ENCODE measurements around the gene SOS1.
"Not testable (repeated sequence)": the region's sequence is repeated elsewhere in the genome, so short reads cannot be mapped to it uniquely, and the experiment has no call there.

SOS1 gene

GRCh38 chr2:39099310-39099869 is 21.5 kb downstream of the SOS1 start:
- DNase-seq = no peak

- DNase-seq = no peak
Measured at GRCh38 chr2:39095624-39096023, 25.2 kb downstream of the SOS1 start.

- DNase-seq = no peak
Measured at GRCh38 chr2:39094717-39095363, 26.0 kb downstream of the SOS1 start.

- DNase-seq = no peak
Measured at GRCh38 chr2:39093218-39093898, 27.5 kb downstream of the SOS1 start.

DNA sequence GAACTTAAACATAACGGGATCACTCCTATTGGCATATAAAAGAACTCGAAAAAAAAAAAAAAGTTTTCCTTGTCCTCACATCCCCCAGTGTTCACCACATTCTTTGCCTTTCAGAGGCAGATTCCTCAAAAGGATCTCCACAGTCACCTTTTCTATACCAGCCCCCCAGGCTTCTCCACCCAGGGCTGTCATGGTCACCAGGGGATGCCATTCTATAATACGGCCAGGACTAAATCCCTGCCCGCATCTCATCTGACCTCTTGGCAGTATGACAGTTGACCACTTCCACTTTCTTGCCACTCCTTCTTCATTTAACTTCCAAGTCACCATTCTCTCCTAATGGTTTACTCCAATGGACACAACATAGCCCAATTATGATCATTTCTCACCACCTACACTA is 29.3 kb downstream of the SOS1 start:
- no peak for DNase-seq

DNA sequence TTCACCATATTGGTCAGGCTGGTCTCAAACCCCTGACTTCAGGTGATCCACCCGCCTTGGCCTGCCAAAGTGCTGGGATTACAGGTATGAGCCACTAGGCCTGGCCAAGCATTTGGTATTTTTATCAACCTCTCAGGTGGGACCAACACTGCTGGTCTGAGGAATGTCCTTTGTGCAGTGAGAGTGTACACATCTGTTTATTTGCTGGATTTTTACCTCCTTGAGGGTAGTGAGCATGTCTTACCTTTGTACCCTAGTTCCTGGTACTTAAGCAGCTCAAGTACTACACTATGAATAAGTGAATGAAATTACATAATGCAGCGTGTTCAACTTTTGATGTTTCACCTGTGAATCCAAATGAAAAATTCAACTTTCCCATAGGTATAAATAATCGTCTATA is 29.8 kb downstream of the SOS1 start:
- no peak for DNase-seq

DNA sequence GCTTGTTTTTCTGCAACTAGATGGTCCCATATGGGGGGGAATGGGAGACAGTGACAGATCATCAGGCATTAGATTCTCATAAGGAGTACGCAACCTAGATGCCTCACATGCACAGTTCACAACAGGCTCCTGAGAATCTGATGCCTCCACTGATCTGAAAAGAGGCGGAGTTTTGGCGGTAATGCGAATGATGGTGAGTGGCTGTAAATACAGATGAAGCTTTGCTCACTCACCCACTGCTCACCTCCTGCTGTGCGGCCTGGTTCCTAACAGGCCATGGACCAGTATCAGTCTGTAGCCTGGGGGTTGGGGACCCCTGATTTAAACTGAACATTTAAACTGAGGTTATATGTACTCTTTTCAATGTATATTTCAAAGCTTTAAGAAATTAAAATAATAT is 40.7 kb downstream of the SOS1 start:
- DNase-seq = no peak

GRCh38 chr2:39069890-39070465 is 50.9 kb downstream of the SOS1 start:
- no peak for DNase-seq

DNA sequence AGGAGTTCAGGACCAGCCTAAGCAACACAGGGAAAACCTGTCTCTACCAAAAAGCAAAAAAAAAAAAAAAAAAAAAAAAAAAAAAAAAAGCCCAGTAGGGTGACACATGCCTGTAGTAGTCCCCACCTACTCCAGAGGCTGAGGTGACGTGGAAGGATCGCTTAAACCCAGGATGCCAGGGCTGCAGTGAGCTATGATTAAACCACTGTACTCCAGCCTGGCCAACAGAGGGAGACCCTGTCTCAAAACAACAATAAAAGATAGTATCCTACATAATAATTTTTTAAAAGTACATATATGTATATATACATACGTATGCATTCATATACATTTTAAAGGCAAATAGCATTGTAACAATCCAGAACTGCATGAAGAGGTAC is 51.7 kb downstream of the SOS1 start:
- no peak for DNase-seq

- no peak for DNase-seq
Measured at GRCh38 chr2:39068299-39069135, 52.3 kb downstream of the SOS1 start.

- no peak for DNase-seq
Measured at GRCh38 chr2:39065616-39066015, 55.2 kb downstream of the SOS1 start.

GRCh38 chr2:39062320-39062719 is 58.5 kb downstream of the SOS1 start:
- no peak for DNase-seq

- no peak for DNase-seq
Measured at GRCh38 chr2:39061280-39061679, 59.6 kb downstream of the SOS1 start.

GRCh38 chr2:39059366-39059952 is 61.4 kb downstream of the SOS1 start:
- peak in 1 of 2 experiments; percentile 34 for DNase-seq

- no peak for DNase-seq
Measured at GRCh38 chr2:39058101-39058500, 62.8 kb downstream of the SOS1 start.

DNA sequence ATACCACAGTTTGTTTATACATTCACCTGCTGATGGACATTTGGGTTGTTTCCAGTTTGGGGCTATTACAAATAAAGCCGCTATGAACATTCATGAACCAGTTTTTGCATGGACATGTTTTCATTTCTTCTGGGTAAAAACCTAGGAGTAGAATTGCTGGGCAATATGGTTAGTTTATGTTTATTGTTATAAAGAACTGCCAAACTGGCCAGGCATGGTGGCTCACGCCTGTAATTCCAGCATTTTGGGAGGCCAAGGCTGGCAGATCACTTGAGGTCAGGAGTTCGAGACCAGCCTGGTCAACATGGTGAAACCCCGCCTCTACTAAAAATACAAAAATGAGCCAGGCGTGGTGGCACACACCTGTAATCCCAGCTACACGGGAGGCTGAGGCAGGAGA is 68.2 kb downstream of the SOS1 start:
- not testable (repeated sequence) for DNase-seq

- DNase-seq = no peak
Measured at GRCh38 chr2:39050109-39050508, 70.7 kb downstream of the SOS1 start.

DNA sequence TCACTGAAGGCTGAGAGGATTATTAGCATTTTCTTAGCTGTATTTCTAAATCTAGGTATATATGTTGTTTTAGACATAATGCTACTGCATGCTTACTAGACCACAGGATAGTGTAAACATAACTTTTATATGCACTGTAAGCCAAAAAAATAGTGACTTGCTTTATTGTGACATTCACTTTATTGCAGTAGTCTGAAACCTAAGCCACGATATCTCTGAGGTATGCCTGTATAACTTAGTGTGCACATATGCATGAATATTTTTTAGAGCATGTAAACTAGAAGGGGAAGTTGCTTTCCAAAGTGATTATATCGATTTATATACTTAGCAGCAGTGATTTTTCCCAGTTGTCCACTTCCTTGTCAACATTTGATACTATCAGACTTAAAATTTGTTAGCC is 81.8 kb downstream of the SOS1 start:
- no peak for DNase-seq

DNA sequence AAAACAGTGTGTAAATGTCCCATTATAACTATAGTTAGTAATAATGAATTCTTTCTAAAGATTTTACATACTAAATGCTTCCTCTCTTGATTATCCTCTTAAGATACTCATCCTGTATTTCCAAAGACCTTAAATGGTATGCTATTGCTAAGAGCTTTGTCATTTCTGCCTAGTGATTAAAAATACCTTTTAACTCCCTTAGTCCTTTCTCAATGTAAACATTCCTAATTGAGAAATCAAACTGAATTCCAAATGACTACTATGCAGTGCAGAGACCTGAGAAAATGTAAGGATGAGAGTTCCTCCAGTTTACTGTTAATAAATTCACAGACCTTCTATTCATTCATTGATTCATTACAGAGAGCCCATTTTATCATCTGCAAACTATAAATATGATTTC is 86.9 kb downstream of the SOS1 start:
- DNase-seq = no peak

DNA sequence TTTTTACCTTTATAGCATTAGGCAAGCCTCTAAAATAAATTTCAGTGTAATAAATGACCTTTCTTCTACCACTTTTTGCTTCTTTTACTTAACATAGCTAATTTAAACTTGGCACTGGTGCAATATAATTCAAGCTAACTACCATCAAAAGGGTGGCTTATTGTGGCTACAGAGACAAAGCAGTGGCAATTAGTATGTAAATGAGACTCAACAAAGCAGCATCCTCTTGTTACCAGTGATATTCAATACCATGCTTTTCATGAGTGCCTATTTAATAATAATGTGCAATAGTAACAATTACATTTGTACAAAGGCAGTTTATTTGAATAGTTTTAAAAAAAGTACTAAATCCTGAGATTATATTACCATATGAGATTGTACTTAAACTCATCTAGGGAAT is 93.4 kb downstream of the SOS1 start:
- DNase-seq = no peak

DNA sequence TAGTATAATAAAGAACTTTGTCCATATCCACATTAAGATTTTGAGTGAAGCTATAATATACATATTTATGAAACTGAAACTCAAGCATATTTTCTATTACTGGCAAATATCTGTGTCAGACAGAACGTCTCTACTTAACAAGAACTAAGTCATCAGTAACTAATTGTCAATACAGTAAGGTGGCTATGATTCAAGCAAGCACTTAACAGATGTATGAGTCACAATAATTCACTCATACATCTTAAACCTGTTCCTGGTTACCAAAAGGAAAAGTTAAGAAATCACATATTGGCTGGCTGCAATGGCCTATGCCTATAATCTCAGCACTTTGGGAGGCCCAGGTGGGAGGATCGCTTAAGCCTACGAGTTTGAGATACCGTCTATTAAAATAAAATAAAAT is 96.0 kb downstream of the SOS1 start:
- no peak for DNase-seq

- DNase-seq = no peak
Measured at GRCh38 chr2:39023649-39024048, 97.2 kb downstream of the SOS1 start.

- DNase-seq = no peak
Measured at GRCh38 chr2:39022642-39023235, 98.1 kb downstream of the SOS1 start.

All from NCI-H1930 (cell line).